HepG2 (cell line): ENCODE results near the gene DOCK10. TPM values are rescaled to one million over a fixed set of nuclear protein-coding genes. Genes with fewer than 3 reads are reported as not detected.

Experiments
- ATAC-seq: fragments of 200-7000 bp; cut with Tn5 transposase; 3 replicates; pipeline ENCODE4 v1.9.1; 2020; ENCODE audit warnings: mild to moderate bottlenecking, moderate library complexity
- BruUV-seq: library from RNA; stranded (reverse); fragments of 400-500 nt; replicated peaks from 2 replicates; lab custom pipeline; 2021; lab: Mats Ljungman, UMichigan
- CTCF ChIA-PET: fragments of 300-600 bp; formaldehyde crosslinking; extraction: SDS; loops from one replicate; lab custom pipeline; 2021; ENCODE audit warnings: low total read pairs, inconsistent platforms, low intra/inter-chr PET ratio; lab: Yijun Ruan, JAX
- POLR2A ChIA-PET: fragments of 350-600 bp; sonication (Branson Sonifier 250); formaldehyde crosslinking; loops from one replicate; lab custom pipeline; 2020; ENCODE audit warnings: antibody characterized with exemption, inconsistent platforms; lab: Yijun Ruan, JAX
- DNase-seq: peaks from one replicate; pipeline ENCODE4 v3.0.0-alpha.2; 2015; ENCODE audit warnings: low spot score
- FAIRE-seq: peaks from 3 replicates; lab custom pipeline; 2011; peaks lifted over from hg19 to GRCh38; lab: Jason Lieb, UNC
- H2AFZ ChIP-seq: one replicate; pipeline ENCODE4 v1.6.1; 2011; ENCODE audit warnings: low read length, inconsistent platforms
- H3K27ac ChIP-seq: fragments of 300-600 bp; 3 replicates; pipeline ENCODE4 v1.8.0; 2011; ENCODE audit warnings: mixed run types, mild to moderate bottlenecking, mixed read lengths, low read length, inconsistent platforms; ENCODE audit not compliant: insufficient read depth; ENCODE audit errors: extremely low read length
- H3K27me3 ChIP-seq, 2 experiments: fragments of 200-600 bp in 1 of 2; 2 replicates in 1 of 2; 3 replicates in 1 of 2; pipeline versions ENCODE4 v1.6.0 to v1.8.0; 2011; ENCODE audit warnings: low read length in 2 of 2, mild to moderate bottlenecking in 2 of 2, moderate library complexity in 2 of 2, inconsistent platforms in 1 of 2; ENCODE audit not compliant: insufficient read depth in 2 of 2, control insufficient read depth in 1 of 2
- H3K36me3 ChIP-seq, 2 experiments: fragments of 200-600 bp in 1 of 2; replicated peaks in 1 of 2; 2 replicates in 1 of 2; 3 replicates in 1 of 2; pipeline versions ENCODE4 v1.5.1 to v1.8.0; 2011; ENCODE audit warnings: low read length in 2 of 2, inconsistent platforms in 1 of 2; ENCODE audit not compliant: insufficient read depth in 2 of 2, control insufficient read depth in 1 of 2
- H3K4me1 ChIP-seq: 2 replicates; pipeline ENCODE4 v1.5.1; 2012; ENCODE audit warnings: low read length, inconsistent platforms; ENCODE audit not compliant: insufficient read depth
- H3K4me2 ChIP-seq: 2 replicates; pipeline ENCODE4 v1.6.0; 2011; ENCODE audit warnings: low read depth, low read length, inconsistent platforms
- H3K4me3 ChIP-seq, 3 experiments: fragments of 200-600 bp in 1 of 3; sonication (generic), shearing (Covaris generic) in 1 of 3; replicated peaks in 1 of 3; 2 replicates each; pipeline ENCODE4 v1.5.1; 2011 to 2016; ENCODE audit warnings: low read length in 3 of 3, inconsistent platforms in 2 of 3, low read depth in 2 of 3, mild to moderate bottlenecking in 2 of 3, control low read depth in 1 of 3, mixed read lengths in 1 of 3; ENCODE audit not compliant: insufficient read depth in 1 of 3
- H3K79me2 ChIP-seq: one replicate; pipeline ENCODE4 v1.6.1; 2011; ENCODE audit warnings: low read length, inconsistent platforms; ENCODE audit not compliant: insufficient read depth
- H3K9ac ChIP-seq: 2 replicates; pipeline ENCODE4 v1.6.0; 2011; ENCODE audit warnings: mild to moderate bottlenecking, low read depth, low read length, inconsistent platforms; ENCODE audit not compliant: insufficient read depth
- H3K9me3 ChIP-seq: 2 replicates; pipeline ENCODE4 v1.5.1; 2012; ENCODE audit warnings: mild to moderate bottlenecking, low read length
- H4K20me1 ChIP-seq: 2 replicates; pipeline ENCODE4 v1.6.0; 2011; ENCODE audit warnings: inconsistent platforms, mild to moderate bottlenecking, low read length, moderate library complexity; ENCODE audit not compliant: insufficient read depth
- IRF2 ChIP-seq: IDR thresholded peaks from 2 replicates; pipeline ENCODE4 v1.6.1; 2018; ENCODE audit warnings: missing genetic modification reagents, missing compliant biosample characterization
- ISX ChIP-seq: sonication (generic); formaldehyde crosslinking; conservative IDR thresholded peaks from 2 replicates; pipeline ENCODE4 v1.5.0; 2020; ENCODE audit warnings: missing genetic modification reagents
- RAD21 ChIP-seq: fragments of 450-650 bp; formaldehyde crosslinking; IDR thresholded peaks from 2 replicates; pipeline ENCODE4 v1.5.0; 2020; ENCODE audit warnings: mild to moderate bottlenecking
- RBAK ChIP-seq: sonication (generic); formaldehyde crosslinking; IDR thresholded peaks from 2 replicates; pipeline ENCODE4 v1.5.1; 2020; ENCODE audit warnings: mild to moderate bottlenecking, missing genetic modification reagents
- RNF2 ChIP-seq: fragments of 450-650 bp; conservative IDR thresholded peaks from 2 replicates; pipeline ENCODE4 v1.6.1; 2016; ENCODE audit warnings: low read depth
- ZNF205 ChIP-seq: IDR thresholded peaks from 2 replicates; pipeline ENCODE4 v1.6.1; 2018; ENCODE audit warnings: missing biosample characterization, missing genetic modification reagents
- ZNF383 ChIP-seq: sonication (generic); formaldehyde crosslinking; IDR thresholded peaks from 2 replicates; pipeline ENCODE4 v1.4.0; 2020; ENCODE audit warnings: missing genetic modification reagents, mild to moderate bottlenecking, borderline replicate concordance
- ZNF605 ChIP-seq: sonication (generic); formaldehyde crosslinking; IDR thresholded peaks from 2 replicates; pipeline ENCODE4 v1.8.0; 2022; ENCODE audit warnings: mild to moderate bottlenecking, missing genetic modification reagents
- ZSCAN29 ChIP-seq: sonication (generic); formaldehyde crosslinking; conservative IDR thresholded peaks from 2 replicates; pipeline ENCODE4 v1.4.0; 2020; ENCODE audit warnings: mild to moderate bottlenecking, missing genetic modification reagents
- WGBS: methylation state at CpG from one replicate; pipeline ENCODE4 v1.1.6; 2017; ENCODE audit warnings: low lambda C conversion rate; 5-methylcytosine and 5-hydroxymethylcytosine counted together
- in situ Hi-C: cut with HindIII; loops from 2 replicates; pipeline ENCODE4 v1.10.0; 2017; ENCODE audit warnings: low pct_unique_long_range_greater_than_20kb; ENCODE audit not compliant: extremely low pct_ligation_motif_present
- intact Hi-C: fragments of 100-400 bp; cut with micrococcal nuclease; formaldehyde crosslinking; loops from one replicate; pipeline ENCODE4 v1.10.0; 2022; ENCODE audit not compliant: unreplicated experiment
- polyA plus RNA-seq, 8 experiments: library from polyadenylated mRNA; depleted of rRNA in 3 of 8; stranded (reverse) in 7 of 8; unstranded in 1 of 8; fragments of >200 nt; fragmentation: Illumina TruSeq in 4 of 8; extraction: Trizol in 4 of 8; gene quantifications; 2 replicates each; pipeline versions ENCODE4 v1.2.1 to v1.2.3, GENCODE V29; 2011 to 2016; ENCODE audit warnings: low read depth in 4 of 8, missing spikeins in 1 of 8, mixed read lengths in 1 of 8; ENCODE audit not compliant: insufficient read depth in 1 of 8
- total RNA-seq, 5 experiments: library from RNA; depleted of rRNA; stranded (reverse); fragments of >200 nt; fragmentation: Illumina TruSeq; extraction: Trizol; gene quantifications; 2 replicates each; pipeline ENCODE4 v1.2.3, GENCODE V29; 2016; ENCODE audit warnings: low read depth in 1 of 5
- TF ChIP-seq, protein P1 (sequence below): sonication (generic); formaldehyde crosslinking; IDR thresholded peaks from 2 replicates; pipeline ENCODE4 v1.4.0; 2020; ENCODE audit warnings: missing genetic modification reagents
- TF ChIP-seq, protein P2 (sequence below): sonication (generic); formaldehyde crosslinking; IDR thresholded peaks from 2 replicates; pipeline ENCODE4 v1.5.1; 2020; ENCODE audit warnings: mild to moderate bottlenecking, missing genetic modification reagents, borderline replicate concordance
- TF ChIP-seq, protein P3 (sequence below): sonication (generic); formaldehyde crosslinking; IDR thresholded peaks from 2 replicates; pipeline ENCODE4; 2020; ENCODE audit warnings: missing genetic modification reagents, mild to moderate bottlenecking, borderline replicate concordance
- TF ChIP-seq, protein P4 (sequence below), 2 experiments: sonication (generic) in 1 of 2; formaldehyde crosslinking in 1 of 2; IDR thresholded peaks; 2 replicates each; pipeline versions ENCODE4 v1.5.1 to v1.6.1; 2011 to 2020; ENCODE audit warnings: borderline replicate concordance in 1 of 2, low read depth in 1 of 2, low read length in 1 of 2, mild to moderate bottlenecking in 1 of 2, missing genetic modification reagents in 1 of 2, moderate library complexity in 1 of 2

DOCK10 gene
- total and polyA plus RNA-seq, 2 of the 13 experiments (the other 11 are each of a cell fraction or from before 2014, with no cell fraction given), result not detected

DNA sequence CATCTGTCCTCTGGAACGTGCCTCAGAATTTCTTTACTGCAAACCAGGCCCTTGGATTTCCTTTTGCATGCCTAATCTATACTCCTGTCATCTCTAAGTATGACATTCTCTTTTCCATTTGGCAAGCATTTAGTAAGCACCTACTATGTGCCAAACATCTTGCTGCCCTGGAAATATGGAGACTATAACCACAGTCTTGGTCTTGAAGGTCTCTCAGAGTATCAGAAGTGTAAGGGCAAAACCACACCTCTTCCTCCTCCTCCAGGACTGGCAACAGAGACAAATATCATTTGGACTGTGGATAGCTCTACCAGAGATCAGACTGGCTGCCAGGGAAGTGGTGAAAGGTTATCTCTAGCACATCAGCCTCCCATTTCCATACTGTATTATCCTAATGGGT is 11.4 kb downstream of the DOCK10 start:
- Histone ChIP-seq H3K79me2 (no peaks in the 10 kb centered on the region), H3K4me2 (no peak overlapping the region), H2AFZ (no peak overlapping the region), H3K27me3 (no peaks in the 10 kb centered on the region), H4K20me1 (no peaks in the 10 kb centered on the region), H3K9ac (no peak overlapping the region), H3K9me3 (no peaks in the 10 kb centered on the region), H3K36me3 (no peaks in the 10 kb centered on the region), H3K4me1 (no peaks in the 10 kb centered on the region), H3K27ac (no peak overlapping the region), H3K4me3 (no peak overlapping the region)
- DNase-seq, result no peak
- ChIA-PET POLR2A (no interaction called here), CTCF (no interaction called here)
- FAIRE-seq, result no peak
- intact Hi-C loops (no loop called here), in situ Hi-C loops (no loop called here)
- 3% methylated on average over 1 of the region's 1 CpG for WGBS
- no peak for ATAC-seq
- no TSS peak for BruUV-seq
- TF ChIP-seq ZNF383 (CRISPR knock-in tag) (no peak), RNF2 (no peak), ZNF205 (no peak), ISX (CRISPR knock-in tag) (no peak), ZSCAN29 (CRISPR knock-in tag) (no peak), RBAK (CRISPR knock-in tag) (no peak), IRF2 (no peak), ZNF605 (CRISPR knock-in tag) (no peak), RAD21 (no peak)
- TF ChIP-seq, protein P1, sequence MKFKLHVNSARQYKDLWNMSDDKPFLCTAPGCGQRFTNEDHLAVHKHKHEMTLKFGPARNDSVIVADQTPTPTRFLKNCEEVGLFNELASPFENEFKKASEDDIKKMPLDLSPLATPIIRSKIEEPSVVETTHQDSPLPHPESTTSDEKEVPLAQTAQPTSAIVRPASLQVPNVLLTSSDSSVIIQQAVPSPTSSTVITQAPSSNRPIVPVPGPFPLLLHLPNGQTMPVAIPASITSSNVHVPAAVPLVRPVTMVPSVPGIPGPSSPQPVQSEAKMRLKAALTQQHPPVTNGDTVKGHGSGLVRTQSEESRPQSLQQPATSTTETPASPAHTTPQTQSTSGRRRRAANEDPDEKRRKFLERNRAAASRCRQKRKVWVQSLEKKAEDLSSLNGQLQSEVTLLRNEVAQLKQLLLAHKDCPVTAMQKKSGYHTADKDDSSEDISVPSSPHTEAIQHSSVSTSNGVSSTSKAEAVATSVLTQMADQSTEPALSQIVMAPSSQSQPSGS (CRISPR knock-in tag), result no peak
- TF ChIP-seq, protein P2, sequence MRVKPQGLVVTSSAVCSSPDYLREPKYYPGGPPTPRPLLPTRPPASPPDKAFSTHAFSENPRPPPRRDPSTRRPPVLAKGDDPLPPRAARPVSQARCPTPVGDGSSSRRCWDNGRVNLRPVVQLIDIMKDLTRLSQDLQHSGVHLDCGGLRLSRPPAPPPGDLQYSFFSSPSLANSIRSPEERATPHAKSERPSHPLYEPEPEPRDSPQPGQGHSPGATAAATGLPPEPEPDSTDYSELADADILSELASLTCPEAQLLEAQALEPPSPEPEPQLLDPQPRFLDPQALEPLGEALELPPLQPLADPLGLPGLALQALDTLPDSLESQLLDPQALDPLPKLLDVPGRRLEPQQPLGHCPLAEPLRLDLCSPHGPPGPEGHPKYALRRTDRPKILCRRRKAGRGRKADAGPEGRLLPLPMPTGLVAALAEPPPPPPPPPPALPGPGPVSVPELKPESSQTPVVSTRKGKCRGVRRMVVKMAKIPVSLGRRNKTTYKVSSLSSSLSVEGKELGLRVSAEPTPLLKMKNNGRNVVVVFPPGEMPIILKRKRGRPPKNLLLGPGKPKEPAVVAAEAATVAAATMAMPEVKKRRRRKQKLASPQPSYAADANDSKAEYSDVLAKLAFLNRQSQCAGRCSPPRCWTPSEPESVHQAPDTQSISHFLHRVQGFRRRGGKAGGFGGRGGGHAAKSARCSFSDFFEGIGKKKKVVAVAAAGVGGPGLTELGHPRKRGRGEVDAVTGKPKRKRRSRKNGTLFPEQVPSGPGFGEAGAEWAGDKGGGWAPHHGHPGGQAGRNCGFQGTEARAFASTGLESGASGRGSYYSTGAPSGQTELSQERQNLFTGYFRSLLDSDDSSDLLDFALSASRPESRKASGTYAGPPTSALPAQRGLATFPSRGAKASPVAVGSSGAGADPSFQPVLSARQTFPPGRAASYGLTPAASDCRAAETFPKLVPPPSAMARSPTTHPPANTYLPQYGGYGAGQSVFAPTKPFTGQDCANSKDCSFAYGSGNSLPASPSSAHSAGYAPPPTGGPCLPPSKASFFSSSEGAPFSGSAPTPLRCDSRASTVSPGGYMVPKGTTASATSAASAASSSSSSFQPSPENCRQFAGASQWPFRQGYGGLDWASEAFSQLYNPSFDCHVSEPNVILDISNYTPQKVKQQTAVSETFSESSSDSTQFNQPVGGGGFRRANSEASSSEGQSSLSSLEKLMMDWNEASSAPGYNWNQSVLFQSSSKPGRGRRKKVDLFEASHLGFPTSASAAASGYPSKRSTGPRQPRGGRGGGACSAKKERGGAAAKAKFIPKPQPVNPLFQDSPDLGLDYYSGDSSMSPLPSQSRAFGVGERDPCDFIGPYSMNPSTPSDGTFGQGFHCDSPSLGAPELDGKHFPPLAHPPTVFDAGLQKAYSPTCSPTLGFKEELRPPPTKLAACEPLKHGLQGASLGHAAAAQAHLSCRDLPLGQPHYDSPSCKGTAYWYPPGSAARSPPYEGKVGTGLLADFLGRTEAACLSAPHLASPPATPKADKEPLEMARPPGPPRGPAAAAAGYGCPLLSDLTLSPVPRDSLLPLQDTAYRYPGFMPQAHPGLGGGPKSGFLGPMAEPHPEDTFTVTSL (CRISPR knock-in tag), result no peak
- TF ChIP-seq, protein P3, sequence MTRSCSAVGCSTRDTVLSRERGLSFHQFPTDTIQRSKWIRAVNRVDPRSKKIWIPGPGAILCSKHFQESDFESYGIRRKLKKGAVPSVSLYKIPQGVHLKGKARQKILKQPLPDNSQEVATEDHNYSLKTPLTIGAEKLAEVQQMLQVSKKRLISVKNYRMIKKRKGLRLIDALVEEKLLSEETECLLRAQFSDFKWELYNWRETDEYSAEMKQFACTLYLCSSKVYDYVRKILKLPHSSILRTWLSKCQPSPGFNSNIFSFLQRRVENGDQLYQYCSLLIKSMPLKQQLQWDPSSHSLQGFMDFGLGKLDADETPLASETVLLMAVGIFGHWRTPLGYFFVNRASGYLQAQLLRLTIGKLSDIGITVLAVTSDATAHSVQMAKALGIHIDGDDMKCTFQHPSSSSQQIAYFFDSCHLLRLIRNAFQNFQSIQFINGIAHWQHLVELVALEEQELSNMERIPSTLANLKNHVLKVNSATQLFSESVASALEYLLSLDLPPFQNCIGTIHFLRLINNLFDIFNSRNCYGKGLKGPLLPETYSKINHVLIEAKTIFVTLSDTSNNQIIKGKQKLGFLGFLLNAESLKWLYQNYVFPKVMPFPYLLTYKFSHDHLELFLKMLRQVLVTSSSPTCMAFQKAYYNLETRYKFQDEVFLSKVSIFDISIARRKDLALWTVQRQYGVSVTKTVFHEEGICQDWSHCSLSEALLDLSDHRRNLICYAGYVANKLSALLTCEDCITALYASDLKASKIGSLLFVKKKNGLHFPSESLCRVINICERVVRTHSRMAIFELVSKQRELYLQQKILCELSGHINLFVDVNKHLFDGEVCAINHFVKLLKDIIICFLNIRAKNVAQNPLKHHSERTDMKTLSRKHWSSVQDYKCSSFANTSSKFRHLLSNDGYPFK (CRISPR knock-in tag), result no peak
- TF ChIP-seq, protein P4, sequence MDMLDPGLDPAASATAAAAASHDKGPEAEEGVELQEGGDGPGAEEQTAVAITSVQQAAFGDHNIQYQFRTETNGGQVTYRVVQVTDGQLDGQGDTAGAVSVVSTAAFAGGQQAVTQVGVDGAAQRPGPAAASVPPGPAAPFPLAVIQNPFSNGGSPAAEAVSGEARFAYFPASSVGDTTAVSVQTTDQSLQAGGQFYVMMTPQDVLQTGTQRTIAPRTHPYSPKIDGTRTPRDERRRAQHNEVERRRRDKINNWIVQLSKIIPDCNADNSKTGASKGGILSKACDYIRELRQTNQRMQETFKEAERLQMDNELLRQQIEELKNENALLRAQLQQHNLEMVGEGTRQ (IDR thresholded peaks at IDR 0.05; ENCODE audit: low read depth, low read length), result no peak
- TF ChIP-seq, protein P4 (CRISPR knock-in tag; IDR thresholded peaks at IDR 0.05; ENCODE audit: borderline replicate concordance), result no peak
